SKM-1 treated with dmso at 0.1 percent for 144 hours (cell line): Measurements from ENCODE around the gene TTC39C.

ENCODE experiments used
- DNase-seq: peaks from one replicate; lab custom pipeline; 2025; ENCODE audit not compliant: unreplicated experiment; lab: John Stamatoyannopoulos, UW

TTC39C gene

GRCh38 chr18:23990474-23991410 is 23.8 kb upstream of the TTC39C start:
- no peak for DNase-seq

GRCh38 chr18:23992089-23992940 is 22.2 kb upstream of the TTC39C start:
- DNase-seq, result no peak

GRCh38 chr18:23992941-23993280 is 21.6 kb upstream of the TTC39C start:
- no peak for DNase-seq

GRCh38 chr18:23994361-23994902 is 20.1 kb upstream of the TTC39C start:
- no peak for DNase-seq

- DNase-seq, result no peak
Measured at GRCh38 chr18:23995180-23995579, 19.4 kb upstream of the TTC39C start.

- DNase-seq, result no peak
Measured at GRCh38 chr18:23998018-23998417, 16.5 kb upstream of the TTC39C start.

- DNase-seq, result no peak
Measured at GRCh38 chr18:23998820-23999219, 15.7 kb upstream of the TTC39C start.

- no peak for DNase-seq
Measured at GRCh38 chr18:24000613-24001490, 13.7 kb upstream of the TTC39C start.

- DNase-seq, result no peak
Measured at GRCh38 chr18:24002479-24002878, 12.1 kb upstream of the TTC39C start.

- DNase-seq, result no peak
Measured at GRCh38 chr18:24003288-24003687, 11.3 kb upstream of the TTC39C start.

GRCh38 chr18:24003903-24004640 is 10.5 kb upstream of the TTC39C start:
- DNase-seq, result no peak

- DNase-seq, result no peak
Measured at GRCh38 chr18:24006712-24007313, 7.7 kb upstream of the TTC39C start.

- no peak for DNase-seq
Measured at GRCh38 chr18:24009246-24009645, 5.3 kb upstream of the TTC39C start.

GRCh38 chr18:24009651-24010333 is 4.8 kb upstream of the TTC39C start:
- DNase-seq, result no peak

- DNase-seq, result no peak
Measured at GRCh38 chr18:24010673-24011072, 3.9 kb upstream of the TTC39C start.

- DNase-seq, result no peak
Measured at GRCh38 chr18:24011123-24011917, 3.2 kb upstream of the TTC39C start.

GRCh38 chr18:24013051-24013450 is 1.5 kb upstream of the TTC39C start:
- DNase-seq, result no peak

- peak; percentile 24 for DNase-seq
Measured at GRCh38 chr18:24014986-24015638, 558 bp downstream of the TTC39C start.
